ENCODE results near the gene MAD1L1.

Gene MAD1L1

GRCh38 chr7:2051707-2052656 is 180.8 kb downstream of the MAD1L1 start:
- Histone ChIP-seq H3K18ac (ENCODE audit: low read depth in 1 of 2, low read length in 2 of 2) (no peak overlapping the region), H3K4me3 (ENCODE audit: insufficient read depth in 1 of 2, low read depth in 1 of 2, low read length in 2 of 2) (no peak overlapping the region), H4K91ac (ENCODE audit: low read length) (no peak overlapping the region), H3K4ac (ENCODE audit: low read depth in 1 of 2, low read length in 2 of 2) (no peak overlapping the region), H3K27me3 (ENCODE audit: control insufficient read depth in 1 of 2, insufficient read depth in 1 of 2, low read length in 2 of 2) (no peaks in the 10 kb centered on the region), H2AFZ (ENCODE audit: low read depth, low read length) (no peak overlapping the region), H3K14ac (ENCODE audit: low read length in 2 of 2) (no peak overlapping the region), H3K9me3 (ENCODE audit: control insufficient read depth, low read length) (no peaks in the 10 kb centered on the region), H2AK5ac (ENCODE audit: low read length, severe bottlenecking) (no peak overlapping the region), H2BK15ac (ENCODE audit: low read depth, poor library complexity, severe bottlenecking) (no peak overlapping the region), H3K4me2 (ENCODE audit: low read length, poor library complexity, severe bottlenecking) (no peak overlapping the region), H3K23ac (ENCODE audit: low read length in 2 of 2) (no peak overlapping the region), H3K79me1 (replicated peaks; ENCODE audit: low read length, poor library complexity, severe bottlenecking) (peaks cover 32% of the 10 kb centered on the region), H2BK5ac (ENCODE audit: low read depth, low read length, poor library complexity, severe bottlenecking) (no peak overlapping the region), H2BK12ac (ENCODE audit: low read length in 2 of 2) (no peak overlapping the region), H4K8ac (ENCODE audit: low read length) (no peak overlapping the region), H3K27ac (ENCODE audit: low read length, poor library complexity, severe bottlenecking) (no peak overlapping the region), H3K4me1 (ENCODE audit: control insufficient read depth, insufficient read depth, low read depth, low read length) (peaks cover 7% of the 10 kb centered on the region), H3K36me3 (ENCODE audit: control insufficient read depth in 1 of 2, insufficient read depth in 2 of 2, low read depth in 1 of 2, low read length in 2 of 2) (peaks cover 0 to 38% of the 10 kb centered on the region in 2 experiments), H2BK120ac (ENCODE audit: low read depth, low read length) (no peak overlapping the region), H3K9ac (ENCODE audit: low read length) (no peak overlapping the region)
- no peak for DNase-seq
- 97% methylated on average over 24 of the region's 30 CpGs for WGBS

GRCh38 chr7:2050511-2050866 is 182.3 kb downstream of the MAD1L1 start:
- WGBS: 97% methylated on average over 7 of the region's 7 CpGs
- H3K79me1 ChIP-seq (replicated peaks; ENCODE audit: low read length, poor library complexity, severe bottlenecking): peaks cover 31% of the 10 kb centered on the region
- H2AK5ac ChIP-seq (ENCODE audit: low read length, severe bottlenecking): no peak overlapping the region
- no peak overlapping the region for H2BK120ac ChIP-seq (ENCODE audit: low read depth, low read length)
- H4K8ac ChIP-seq (ENCODE audit: low read length): no peak overlapping the region
- peaks cover 7% of the 10 kb centered on the region for H3K4me1 ChIP-seq (ENCODE audit: control insufficient read depth, insufficient read depth, low read depth, low read length)
- H3K9ac ChIP-seq (ENCODE audit: low read length): no peak overlapping the region
- H3K36me3 ChIP-seq (ENCODE audit: control insufficient read depth in 1 of 2, insufficient read depth in 2 of 2, low read depth in 1 of 2, low read length in 2 of 2): peaks cover 0 to 36% of the 10 kb centered on the region in 2 experiments
- no peak overlapping the region for H3K4ac ChIP-seq (ENCODE audit: low read depth in 1 of 2, low read length in 2 of 2)
- H3K4me2 ChIP-seq (ENCODE audit: low read length, poor library complexity, severe bottlenecking): no peak overlapping the region
- H3K27ac ChIP-seq (ENCODE audit: low read length, poor library complexity, severe bottlenecking): no peak overlapping the region
- H2BK5ac ChIP-seq (ENCODE audit: low read depth, low read length, poor library complexity, severe bottlenecking): no peak overlapping the region
- no peak overlapping the region for H2BK12ac ChIP-seq (ENCODE audit: low read length in 2 of 2)
- H2BK15ac ChIP-seq (ENCODE audit: low read depth, poor library complexity, severe bottlenecking): no peak overlapping the region
- no peak overlapping the region for H2AFZ ChIP-seq (ENCODE audit: low read depth, low read length)
- no peak overlapping the region for H3K18ac ChIP-seq (ENCODE audit: low read depth in 1 of 2, low read length in 2 of 2)
- no peak overlapping the region for H3K14ac ChIP-seq (ENCODE audit: low read length in 2 of 2)
- no peaks in the 10 kb centered on the region for H3K27me3 ChIP-seq (ENCODE audit: control insufficient read depth in 1 of 2, insufficient read depth in 1 of 2, low read length in 2 of 2)
- H4K91ac ChIP-seq (ENCODE audit: low read length): no peak overlapping the region
- H3K9me3 ChIP-seq (ENCODE audit: control insufficient read depth, low read length): no peaks in the 10 kb centered on the region
- H3K4me3 ChIP-seq (ENCODE audit: insufficient read depth in 1 of 2, low read depth in 1 of 2, low read length in 2 of 2): peak overlapping the region in 1 of 2 experiments; percentile 2
- H3K23ac ChIP-seq (ENCODE audit: low read length in 2 of 2): peak overlapping the region in 1 of 2 experiments; percentile 34
- no peak for DNase-seq

- H4K91ac ChIP-seq (ENCODE audit: low read length): no peak overlapping the region
- no peak overlapping the region for H3K18ac ChIP-seq (ENCODE audit: low read depth in 1 of 2, low read length in 2 of 2)
- no peak overlapping the region for H3K4me3 ChIP-seq (ENCODE audit: insufficient read depth in 1 of 2, low read depth in 1 of 2, low read length in 2 of 2)
- H2BK12ac ChIP-seq (ENCODE audit: low read length in 2 of 2): no peak overlapping the region
- peaks cover 31% of the 10 kb centered on the region for H3K79me1 ChIP-seq (replicated peaks; ENCODE audit: low read length, poor library complexity, severe bottlenecking)
- no peak overlapping the region for H2AFZ ChIP-seq (ENCODE audit: low read depth, low read length)
- no peak overlapping the region for H3K9ac ChIP-seq (ENCODE audit: low read length)
- H2BK5ac ChIP-seq (ENCODE audit: low read depth, low read length, poor library complexity, severe bottlenecking): no peak overlapping the region
- no peak overlapping the region for H2BK15ac ChIP-seq (ENCODE audit: low read depth, poor library complexity, severe bottlenecking)
- H3K27ac ChIP-seq (ENCODE audit: low read length, poor library complexity, severe bottlenecking): no peak overlapping the region
- 96% methylated on average over 37 of the region's 37 CpGs for WGBS
- H2BK120ac ChIP-seq (ENCODE audit: low read depth, low read length): no peak overlapping the region
- no peak overlapping the region for H3K4me2 ChIP-seq (ENCODE audit: low read length, poor library complexity, severe bottlenecking)
- H3K9me3 ChIP-seq (ENCODE audit: control insufficient read depth, low read length): no peaks in the 10 kb centered on the region
- no peak for DNase-seq
- H3K4ac ChIP-seq (ENCODE audit: low read depth in 1 of 2, low read length in 2 of 2): no peak overlapping the region
- H4K8ac ChIP-seq (ENCODE audit: low read length): no peak overlapping the region
- no peak overlapping the region for H3K23ac ChIP-seq (ENCODE audit: low read length in 2 of 2)
- no peak overlapping the region for H3K14ac ChIP-seq (ENCODE audit: low read length in 2 of 2)
- H2AK5ac ChIP-seq (ENCODE audit: low read length, severe bottlenecking): no peak overlapping the region
- H3K27me3 ChIP-seq (ENCODE audit: control insufficient read depth in 1 of 2, insufficient read depth in 1 of 2, low read length in 2 of 2): no peaks in the 10 kb centered on the region
- peaks cover 7% of the 10 kb centered on the region for H3K4me1 ChIP-seq (ENCODE audit: control insufficient read depth, insufficient read depth, low read depth, low read length)
- peaks cover 0 to 33% of the 10 kb centered on the region in 2 experiments for H3K36me3 ChIP-seq (ENCODE audit: control insufficient read depth in 1 of 2, insufficient read depth in 2 of 2, low read depth in 1 of 2, low read length in 2 of 2)
These were observed 182.8 kb downstream of the MAD1L1 start for GRCh38 chr7:2049782-2050510.

GRCh38 chr7:2049111-2049781 is 183.5 kb downstream of the MAD1L1 start:
- Histone ChIP-seq H3K4ac (ENCODE audit: low read depth in 1 of 2, low read length in 2 of 2) (no peak overlapping the region), H3K18ac (ENCODE audit: low read depth in 1 of 2, low read length in 2 of 2) (no peak overlapping the region), H2BK12ac (ENCODE audit: low read length in 2 of 2) (no peak overlapping the region), H4K8ac (ENCODE audit: low read length) (no peak overlapping the region), H2AK5ac (ENCODE audit: low read length, severe bottlenecking) (no peak overlapping the region), H3K79me1 (replicated peaks; ENCODE audit: low read length, poor library complexity, severe bottlenecking) (peaks cover 31% of the 10 kb centered on the region), H2BK5ac (ENCODE audit: low read depth, low read length, poor library complexity, severe bottlenecking) (no peak overlapping the region), H3K14ac (ENCODE audit: low read length in 2 of 2) (no peak overlapping the region), H3K36me3 (ENCODE audit: control insufficient read depth in 1 of 2, insufficient read depth in 2 of 2, low read depth in 1 of 2, low read length in 2 of 2) (peaks cover 0 to 31% of the 10 kb centered on the region in 2 experiments), H3K4me3 (ENCODE audit: insufficient read depth in 1 of 2, low read depth in 1 of 2, low read length in 2 of 2) (no peak overlapping the region), H2BK15ac (ENCODE audit: low read depth, poor library complexity, severe bottlenecking) (no peak overlapping the region), H2AFZ (ENCODE audit: low read depth, low read length) (no peak overlapping the region), H3K27me3 (ENCODE audit: control insufficient read depth in 1 of 2, insufficient read depth in 1 of 2, low read length in 2 of 2) (no peaks in the 10 kb centered on the region), H3K23ac (ENCODE audit: low read length in 2 of 2) (no peak overlapping the region), H3K27ac (ENCODE audit: low read length, poor library complexity, severe bottlenecking) (no peak overlapping the region), H3K4me2 (ENCODE audit: low read length, poor library complexity, severe bottlenecking) (no peak overlapping the region), H3K9me3 (ENCODE audit: control insufficient read depth, low read length) (no peaks in the 10 kb centered on the region), H4K91ac (ENCODE audit: low read length) (no peak overlapping the region), H3K9ac (ENCODE audit: low read length) (no peak overlapping the region), H3K4me1 (ENCODE audit: control insufficient read depth, insufficient read depth, low read depth, low read length) (peaks cover 7% of the 10 kb centered on the region), H2BK120ac (ENCODE audit: low read depth, low read length) (no peak overlapping the region)
- no peak for DNase-seq
- WGBS: 95% methylated on average over 15 of the region's 15 CpGs

All from mesenchymal stem cell (in vitro differentiated cells and primary cell).